Daoy (cell line): ENCODE measurements around the gene DNTTIP2. TPM values are rescaled to one million over a fixed set of nuclear protein-coding genes. Genes with fewer than 3 reads are reported as not detected.
A peak's percentile ranks its signal among the peaks of the same experiment; 100 is the strongest.
"Not testable (repeated sequence)": the region's sequence is repeated elsewhere in the genome, so short reads cannot be mapped to it uniquely, and the experiment has no call there.

Experiments used
- DNase-seq: peaks from one replicate; pipeline ENCODE4 v3.0.0-alpha.2; 2015; ENCODE audit warnings: low read depth
- total RNA-seq: library from RNA; depleted of rRNA; stranded (reverse); fragments of >200 nt; shearing (Covaris generic); gene quantifications from 2 replicates; pipeline ENCODE4 v1.2.3, GENCODE V29; 2014

Gene DNTTIP2
- total RNA-seq, 1 experiment from 2014 or later: 99.9 TPM

DNA sequence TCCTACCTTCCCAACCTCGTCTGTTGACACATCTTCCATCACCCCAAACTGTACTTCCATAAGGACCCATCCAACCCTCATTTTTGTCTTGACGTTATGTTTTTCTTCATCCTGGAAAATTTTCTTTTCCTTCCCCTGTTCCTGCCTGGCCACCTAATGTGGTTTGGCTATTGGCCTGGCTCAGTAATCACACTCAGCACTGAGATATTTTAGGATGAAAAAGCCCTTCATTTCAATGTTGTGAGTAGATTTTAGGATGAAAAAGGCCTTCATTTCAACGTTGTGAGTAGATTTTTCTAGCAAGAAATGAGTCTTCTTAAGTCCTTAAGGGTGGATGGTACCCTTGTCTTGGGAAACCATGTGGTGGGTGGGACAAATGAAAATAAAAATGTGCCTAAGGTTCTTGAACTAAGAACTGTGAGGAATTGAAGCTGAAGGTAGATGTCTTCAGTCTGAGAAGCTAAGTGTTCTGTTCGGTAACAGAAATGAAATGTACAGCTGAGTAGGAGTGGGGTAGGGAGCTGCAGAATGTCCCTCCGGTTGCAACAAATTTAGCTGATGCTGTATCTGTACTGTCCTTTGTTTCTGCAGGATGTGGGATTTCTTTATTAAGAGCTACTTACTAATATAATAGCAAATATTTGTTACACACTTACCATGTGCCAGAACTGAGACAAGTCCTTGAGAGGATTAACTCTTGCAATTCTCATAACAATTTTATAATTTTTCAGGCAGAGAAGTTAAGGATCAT is 36.1 kb downstream of the DNTTIP2 start:
- no peak for DNase-seq

DNA sequence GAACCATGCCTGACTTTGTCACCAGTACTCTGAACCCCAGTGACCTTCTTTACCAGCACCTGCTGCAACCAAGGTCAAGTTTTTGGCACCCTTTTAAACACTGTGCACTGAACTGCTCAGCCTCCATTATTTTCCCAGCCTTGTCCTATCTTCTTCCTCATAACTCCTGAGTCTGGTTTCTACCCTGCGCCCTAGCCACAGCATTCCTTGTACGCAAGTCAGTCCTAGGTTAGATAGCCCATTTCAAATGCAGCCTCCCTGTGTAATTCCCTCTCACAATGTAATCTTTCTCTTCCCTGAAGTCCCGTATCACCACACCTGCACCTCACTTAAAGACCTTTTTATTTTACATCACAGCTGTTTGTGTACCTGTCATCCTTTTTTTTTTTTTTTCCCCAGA is 37.2 kb downstream of the DNTTIP2 start:
- no peak for DNase-seq

DNA sequence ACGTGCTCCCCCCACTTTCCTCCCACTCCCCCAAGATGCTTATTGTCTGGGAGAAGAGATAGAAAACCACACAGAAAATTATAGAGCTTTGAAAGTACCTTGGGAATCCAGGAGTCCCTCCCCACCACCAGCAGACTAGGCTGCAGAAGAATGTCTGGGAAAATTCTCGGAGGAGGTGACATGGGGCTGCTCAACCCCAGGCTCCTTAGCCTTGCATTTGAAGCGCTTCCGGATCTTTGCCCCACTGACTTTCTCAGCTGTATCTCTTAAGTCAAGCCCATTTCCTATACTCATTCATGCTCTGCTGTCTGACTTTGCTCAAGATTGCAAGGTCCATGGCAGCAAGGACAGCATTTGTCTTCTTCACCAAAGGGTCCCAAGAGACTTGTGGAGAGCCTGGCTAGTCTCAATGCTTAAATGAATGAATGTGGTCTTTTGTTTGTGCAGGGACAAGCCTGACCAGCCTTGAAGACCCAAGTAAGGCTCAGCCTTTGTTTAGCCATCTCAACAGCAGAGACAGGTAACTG is 38.0 kb downstream of the DNTTIP2 start:
- DNase-seq: no peak

DNA sequence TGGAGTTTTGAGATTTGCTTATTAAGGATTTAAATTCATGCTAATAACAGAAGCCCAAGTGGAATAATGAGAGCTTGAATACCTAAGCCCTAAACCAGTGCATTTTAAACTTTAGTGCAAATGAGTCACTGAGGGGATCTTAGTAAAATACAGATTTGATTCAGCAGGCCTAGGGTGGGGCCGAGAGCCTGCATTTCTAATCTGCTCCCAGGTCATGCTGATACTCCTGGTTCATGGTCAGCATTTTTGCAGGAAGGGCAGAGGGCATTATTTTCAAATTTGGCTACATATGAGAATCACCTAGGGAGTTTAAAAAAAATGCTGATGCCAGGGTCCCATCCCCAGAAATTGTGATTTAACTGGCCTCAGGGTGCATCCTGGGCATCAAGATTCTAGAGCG is 39.3 kb downstream of the DNTTIP2 start:
- no peak for DNase-seq

DNA sequence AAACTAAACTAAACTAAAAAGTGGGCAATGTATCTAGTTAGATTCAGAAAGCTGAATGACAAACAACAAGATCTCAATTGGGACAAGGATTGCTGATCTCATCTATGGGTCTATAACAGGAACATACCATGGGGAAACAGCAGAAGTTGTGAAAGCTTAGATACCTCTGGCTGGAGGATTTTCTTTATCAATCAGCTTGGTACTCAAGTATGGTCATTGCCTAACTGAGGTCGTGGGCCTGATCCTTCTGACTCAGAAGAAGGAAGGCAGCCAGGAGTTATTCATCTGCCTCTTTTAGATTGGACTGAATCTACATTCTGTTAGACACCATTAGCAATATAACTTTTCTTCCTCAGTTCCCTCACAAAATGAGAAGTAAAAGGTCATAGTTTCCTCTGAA is 39.7 kb downstream of the DNTTIP2 start:
- DNase-seq: peak; percentile 36

DNA sequence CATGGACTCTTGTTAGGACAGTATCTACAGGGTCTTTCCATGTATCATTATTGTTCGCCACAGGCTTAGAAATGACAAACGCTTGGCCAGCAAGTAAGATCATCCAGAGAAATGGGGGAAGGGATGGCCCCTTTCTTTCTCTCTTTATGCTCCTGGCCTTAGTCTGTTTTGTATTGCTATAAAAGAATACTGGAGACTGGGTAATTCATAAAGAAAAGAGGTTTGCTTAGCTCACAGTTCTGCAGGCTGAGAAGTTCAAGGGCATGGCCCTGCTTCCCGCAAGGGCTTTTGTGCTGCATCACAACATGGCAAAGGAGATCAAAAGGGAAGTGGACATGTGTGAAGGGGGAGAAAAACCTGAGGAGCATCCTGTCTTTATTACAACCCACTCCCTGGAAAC is 41.0 kb downstream of the DNTTIP2 start:
- no peak for DNase-seq

DNA sequence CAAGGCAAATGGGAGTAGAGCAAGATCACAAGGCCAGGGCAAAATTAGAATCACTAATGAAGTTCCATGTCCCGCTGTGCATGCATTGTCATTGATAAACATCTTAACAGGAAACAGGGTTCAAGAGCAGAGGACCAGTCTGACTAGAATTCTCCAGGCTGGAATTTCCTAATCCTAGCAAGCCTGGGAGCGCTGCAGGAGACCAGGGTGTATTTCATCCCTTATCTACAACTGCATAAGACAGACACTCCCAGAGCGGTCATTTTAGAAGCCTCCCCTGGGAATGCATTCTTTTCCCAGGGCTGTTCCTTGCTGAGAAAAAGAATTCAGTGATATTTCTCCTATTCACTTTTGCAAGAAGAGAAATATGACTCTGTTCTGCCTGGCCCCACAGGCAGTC is 45.7 kb downstream of the DNTTIP2 start:
- not testable (repeated sequence) for DNase-seq

DNA sequence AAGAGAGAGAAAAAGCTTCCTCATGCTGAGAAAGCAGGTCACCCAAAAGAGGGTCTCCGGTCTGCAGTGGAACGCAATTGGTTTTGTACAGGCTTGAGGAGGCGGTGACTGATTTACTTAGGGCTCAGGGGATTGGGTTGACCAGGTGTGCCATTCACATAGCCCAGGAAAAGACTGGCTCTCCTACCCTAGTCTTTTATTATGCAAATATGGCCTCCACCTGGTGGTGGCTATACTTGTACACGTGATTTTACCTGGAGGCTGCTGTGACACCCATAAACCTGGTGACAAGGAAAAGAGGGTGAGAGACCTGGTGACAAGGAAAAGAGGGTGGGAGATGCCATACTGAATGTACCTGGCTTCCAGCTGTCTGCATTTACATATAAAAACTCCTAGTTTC is 49.9 kb downstream of the DNTTIP2 start:
- no peak for DNase-seq

DNA sequence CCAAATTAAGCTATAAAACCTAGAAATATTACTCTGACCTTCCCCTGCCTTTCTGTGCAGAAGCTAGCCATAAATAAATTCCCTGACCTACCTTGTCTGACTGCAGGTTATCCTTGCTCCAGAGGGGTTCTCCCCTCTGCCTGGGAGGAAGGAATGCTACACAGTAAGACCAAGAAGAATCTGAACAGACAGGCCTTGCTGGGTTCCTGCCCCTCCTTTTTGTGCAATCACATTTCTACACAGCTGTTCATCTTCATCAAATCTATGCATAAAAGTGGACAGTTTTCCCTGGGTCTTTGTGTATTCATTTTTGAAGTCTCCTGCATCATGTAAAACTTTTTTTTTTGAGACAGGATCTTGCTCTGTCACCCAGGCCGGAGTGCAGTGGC is 50.6 kb downstream of the DNTTIP2 start:
- DNase-seq: no peak

DNA sequence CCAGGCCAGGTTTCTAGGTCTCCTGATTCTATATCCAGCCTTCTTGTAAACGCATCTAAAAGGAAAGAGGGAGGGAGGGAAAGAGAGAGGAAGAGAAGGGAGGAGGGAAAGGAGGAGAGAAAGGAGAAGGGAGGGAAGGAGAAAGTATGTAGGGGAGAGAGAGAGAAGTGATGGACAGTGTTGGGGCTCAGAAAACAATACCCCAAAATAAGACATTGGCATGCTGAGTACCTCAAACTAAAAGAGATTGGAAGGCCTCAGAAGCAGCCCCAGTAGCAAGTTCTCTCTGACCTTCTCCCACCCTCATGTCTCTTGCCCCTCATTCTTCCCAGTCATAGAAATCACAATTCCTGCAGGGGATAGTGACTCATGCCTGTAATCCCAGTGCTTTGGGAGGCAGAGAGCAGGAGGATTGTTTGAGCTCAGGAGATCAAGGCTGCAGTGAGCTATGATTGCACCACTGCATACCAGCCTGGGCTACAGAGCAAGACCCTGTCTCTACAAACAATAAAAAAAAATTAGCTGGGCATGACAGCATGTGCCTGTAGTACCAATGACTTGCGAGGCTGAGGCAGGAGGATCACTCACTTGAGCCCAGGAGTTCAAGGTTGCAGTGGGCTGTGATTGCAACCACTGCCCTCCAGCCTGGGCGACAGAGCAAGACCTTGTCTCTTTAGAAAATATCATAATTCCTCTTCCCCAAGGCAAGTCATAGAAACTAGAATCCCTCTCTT is 51.2 kb downstream of the DNTTIP2 start:
- peak; percentile 48 for DNase-seq

DNA sequence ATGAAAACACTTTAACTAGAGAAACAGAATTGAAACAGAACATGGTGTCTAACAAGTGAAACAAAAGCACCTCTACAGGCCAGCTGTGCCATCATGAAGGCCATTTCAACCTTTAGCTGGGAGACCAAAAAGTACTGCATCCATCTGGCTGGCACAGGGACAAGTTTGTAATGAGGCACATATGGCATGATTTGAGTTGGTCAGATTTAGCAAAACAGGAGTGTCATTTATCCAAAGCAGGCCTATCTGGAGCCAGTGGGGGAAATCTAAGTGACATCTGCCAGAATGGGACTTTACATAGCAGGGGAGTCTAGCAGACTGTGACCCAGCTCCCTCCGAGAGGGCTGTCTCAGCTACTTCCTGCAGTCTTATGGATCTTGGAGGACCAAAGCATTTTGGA is 51.9 kb downstream of the DNTTIP2 start:
- DNase-seq: no peak

DNA sequence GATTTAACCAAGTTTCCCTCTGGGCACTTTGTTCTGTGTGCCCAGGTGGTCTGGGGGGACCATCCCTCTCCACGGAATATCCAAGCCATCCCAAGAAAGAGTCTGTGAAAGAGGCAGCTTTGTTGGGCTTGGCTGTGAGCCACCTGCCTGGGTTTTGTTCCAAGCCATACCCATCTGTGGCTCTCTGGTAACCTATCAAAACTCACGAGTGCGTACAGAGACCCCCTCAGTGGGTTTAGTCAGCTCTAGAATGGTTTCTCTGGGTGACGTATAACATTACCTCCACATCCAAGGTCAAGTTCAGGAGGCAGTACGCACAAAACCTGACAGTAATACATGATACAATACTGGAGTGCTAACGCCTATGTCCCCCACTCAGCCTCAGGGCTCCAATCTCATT is 54.2 kb downstream of the DNTTIP2 start:
- no peak for DNase-seq

DNA sequence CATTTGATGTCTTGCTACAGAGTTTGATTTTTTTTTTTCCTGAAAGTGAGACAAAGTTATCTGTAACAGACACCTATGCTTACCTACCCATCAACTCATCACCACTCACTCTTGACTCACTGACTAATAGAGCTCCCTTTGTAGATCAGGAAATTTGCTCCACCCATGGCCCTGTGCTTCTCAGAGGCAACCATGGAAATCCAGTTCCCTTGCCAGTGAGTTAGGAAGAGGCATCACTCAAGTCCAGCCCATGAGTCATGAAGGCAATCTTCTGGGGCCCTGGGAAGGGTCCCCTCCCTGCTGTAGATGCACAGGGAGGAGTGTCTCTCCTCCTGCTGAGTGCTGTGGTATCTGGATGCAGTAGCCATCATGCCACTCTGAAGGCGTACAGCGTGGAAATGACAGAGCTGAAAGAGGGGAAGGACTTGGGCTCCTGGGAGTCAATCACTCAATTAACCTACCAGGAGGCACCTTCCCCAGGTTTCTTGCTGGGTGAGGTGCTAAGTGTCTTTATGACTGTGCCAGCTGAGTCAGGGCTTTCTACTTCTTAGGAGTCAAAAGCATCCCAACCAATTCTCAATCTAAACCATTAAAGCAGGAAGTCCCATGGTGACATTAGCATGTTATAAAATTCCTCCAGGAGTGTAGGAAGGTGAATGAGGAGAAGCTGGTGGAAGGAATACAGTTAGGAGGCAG is 56.1 kb downstream of the DNTTIP2 start:
- no peak for DNase-seq

DNA sequence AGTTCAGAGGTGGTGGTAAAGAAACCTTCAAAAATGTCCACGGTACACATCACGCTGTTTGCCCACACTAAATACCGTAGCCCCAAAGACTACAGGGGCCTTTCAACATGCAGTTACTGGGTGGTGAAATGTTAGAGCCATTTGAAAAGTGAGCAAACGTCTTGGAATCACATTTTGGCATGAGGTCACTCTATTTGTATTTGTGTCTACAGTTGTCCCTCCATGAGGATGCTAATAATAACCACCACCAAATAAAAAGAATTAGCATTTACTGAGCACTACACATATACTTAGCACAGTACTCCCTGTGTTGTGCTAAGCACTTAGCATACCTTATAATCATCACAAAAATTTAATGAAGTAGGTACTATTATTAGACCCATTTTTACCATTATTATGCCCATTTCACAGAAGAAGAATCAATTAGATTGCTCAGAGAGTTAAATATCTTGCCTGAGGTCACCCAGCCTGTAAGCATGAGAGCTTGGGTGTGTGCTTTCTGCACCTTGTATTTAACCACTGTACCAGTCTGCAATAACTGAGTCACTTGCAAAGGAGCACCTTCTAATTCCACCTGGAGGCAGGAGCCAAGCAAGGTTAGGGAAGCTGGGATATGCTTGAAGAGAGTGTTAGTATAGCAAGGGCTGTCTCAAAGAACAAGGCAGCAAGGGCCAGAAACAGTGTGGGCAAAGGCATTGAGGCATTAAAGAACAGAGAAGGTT is 57.4 kb downstream of the DNTTIP2 start:
- no peak for DNase-seq

DNA sequence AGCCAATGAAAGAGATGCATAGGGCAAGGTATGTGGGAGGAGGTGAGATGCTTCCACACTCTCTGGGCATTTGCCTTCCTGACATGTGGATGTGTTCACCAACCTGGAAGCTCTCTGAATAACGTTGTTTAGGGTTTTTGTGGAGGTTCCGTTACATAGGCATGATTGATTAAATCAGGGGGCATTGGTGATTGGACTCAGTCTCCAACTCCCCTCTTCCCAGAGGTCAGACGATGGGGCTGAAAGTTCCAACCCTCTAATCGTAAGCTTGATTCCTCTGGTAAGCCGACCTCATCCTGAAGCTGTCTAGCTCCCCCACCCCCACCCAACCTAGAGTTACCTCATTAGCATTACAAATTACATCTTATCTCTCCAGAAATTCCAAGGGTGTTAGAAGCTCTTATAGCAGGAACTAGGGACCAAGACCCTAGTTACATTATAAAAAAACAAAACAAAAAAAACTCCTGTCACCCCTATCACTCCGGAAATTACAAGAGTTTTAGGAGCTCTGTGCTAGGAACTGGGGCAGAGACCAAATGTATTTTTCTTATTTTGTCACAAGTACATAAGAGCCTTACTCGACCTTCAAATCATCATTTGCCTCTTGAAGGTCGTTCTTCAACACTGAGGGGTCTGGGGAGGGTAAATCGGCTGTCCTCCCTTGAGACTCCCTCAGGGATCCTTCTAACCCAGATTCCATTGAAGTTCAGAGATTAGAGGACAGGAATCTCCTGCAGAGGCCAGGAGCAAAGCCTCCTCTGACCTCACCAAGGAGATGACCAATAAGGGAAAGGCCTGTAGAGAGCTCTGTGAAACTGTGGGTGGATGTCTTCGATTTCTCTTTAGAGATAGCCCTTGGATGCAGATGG is 58.2 kb downstream of the DNTTIP2 start:
- no peak for DNase-seq

DNA sequence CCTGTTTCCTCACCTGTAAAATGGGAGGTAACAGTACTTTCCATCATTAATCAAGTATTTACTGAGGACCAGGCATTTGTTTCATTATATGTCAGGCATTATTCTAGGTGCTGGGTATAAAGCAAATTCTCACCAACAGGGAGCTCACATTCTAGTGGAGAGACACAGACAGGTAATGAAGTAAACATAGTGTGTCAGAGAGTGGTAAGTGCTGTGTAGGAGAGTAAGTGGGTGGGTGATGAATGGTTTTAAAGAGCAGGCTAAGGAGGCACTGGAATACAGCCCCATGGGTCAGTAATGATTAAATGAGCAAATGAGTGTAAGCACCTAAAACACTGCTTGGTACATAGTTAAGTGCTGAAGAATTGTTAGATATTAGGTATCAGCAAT is 60.4 kb downstream of the DNTTIP2 start:
- DNase-seq: no peak

DNA sequence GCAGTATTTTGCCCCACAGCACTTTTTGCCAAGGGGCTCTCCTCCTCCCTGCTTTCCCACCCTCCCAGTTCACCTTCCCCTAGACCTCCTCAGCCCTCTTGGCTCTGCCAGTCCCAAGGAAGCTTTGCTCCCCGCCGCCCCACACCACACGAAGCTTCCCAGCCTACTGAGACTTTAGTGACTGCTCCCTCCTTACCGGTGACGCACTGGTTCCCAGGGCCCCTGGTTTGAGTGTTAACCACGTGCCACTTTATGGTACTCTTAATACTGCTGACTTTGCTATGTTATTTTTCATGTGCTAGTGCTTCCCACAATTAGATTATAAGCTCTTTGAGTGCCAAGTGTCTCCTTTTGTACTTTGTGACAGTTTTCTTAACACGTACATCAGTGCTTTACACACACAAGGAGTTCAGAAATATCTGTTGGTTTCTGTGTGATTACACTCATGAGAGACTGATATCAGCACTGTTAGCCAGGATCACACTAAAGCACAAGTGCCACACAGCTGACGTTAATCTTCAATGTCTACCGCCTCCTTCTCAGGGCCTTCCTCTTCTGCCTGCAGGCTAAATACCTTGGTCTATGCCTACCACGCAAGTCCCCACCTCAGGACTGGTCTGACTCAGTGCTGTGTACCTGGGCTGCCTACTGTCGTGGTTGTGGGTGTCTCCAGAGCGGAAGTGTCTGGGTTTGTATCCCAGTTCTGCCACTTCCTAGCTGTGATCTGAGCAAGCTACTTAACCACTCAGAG is 61.0 kb downstream of the DNTTIP2 start:
- no peak for DNase-seq

DNA sequence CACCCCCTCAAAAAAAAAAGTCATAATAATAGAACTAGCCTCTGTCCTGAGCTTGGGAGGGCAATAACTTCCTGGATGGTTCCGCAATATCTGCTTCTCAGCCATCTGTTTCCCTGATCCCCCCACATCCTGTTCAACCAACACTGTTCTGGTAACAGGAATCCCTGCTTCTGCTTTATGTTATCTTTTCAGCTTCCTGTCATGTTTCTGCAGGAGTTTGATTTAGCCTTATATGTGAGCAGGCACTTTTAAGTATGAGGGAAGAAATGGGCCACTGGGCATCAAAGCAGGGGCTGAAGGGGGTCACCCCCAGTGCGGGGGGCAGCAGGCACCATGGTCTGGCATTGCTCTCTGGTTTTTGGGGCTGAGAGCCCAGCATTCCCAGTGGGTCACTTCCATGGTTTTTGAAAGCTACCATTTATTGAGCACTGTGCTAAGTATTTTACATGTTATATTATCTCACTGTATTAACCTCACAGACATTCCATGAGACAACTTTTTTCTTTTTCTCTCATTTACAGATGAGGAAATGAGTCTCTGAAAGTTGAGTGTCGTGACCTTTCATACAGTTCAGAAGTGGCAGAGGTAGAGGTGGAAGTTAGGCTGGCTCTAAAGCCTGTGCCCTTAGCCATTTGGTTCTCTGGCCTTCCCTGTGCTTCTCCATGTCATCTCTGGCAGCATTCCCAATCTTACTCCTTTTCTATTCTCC is 61.9 kb downstream of the DNTTIP2 start:
- peak; percentile 81 for DNase-seq
